CD14-positive monocyte (primary cell): ENCODE data around the gene MRTFB. TPM values are rescaled to one million over a fixed set of nuclear protein-coding genes. Genes with fewer than 3 reads are reported as not detected.

Source experiments
- DNase-seq, 3 donors: peaks; one replicate each; pipeline ENCODE4 v3.0.0-alpha.2; 2011 to 2022
- H2AFZ ChIP-seq: 2 replicates; pipeline ENCODE4 v1.6.0; 2012; ENCODE audit warnings: mild to moderate bottlenecking, low read depth, low read length, inconsistent platforms; ENCODE audit not compliant: insufficient read depth, poor library complexity, severe bottlenecking
- H3K27ac ChIP-seq, 2 donors: 1 replicate in 1 of 2; 2 replicates in 1 of 2; pipeline ENCODE4 v1.5.1; 2012 to 2013; ENCODE audit warnings: low read length in 2 of 2, control low read depth in 1 of 2, inconsistent platforms in 1 of 2, low read depth in 1 of 2, mild to moderate bottlenecking in 1 of 2
- H3K27me3 ChIP-seq, 2 donors: one replicate each; pipeline versions ENCODE4 v1.6.0 to v1.6.1; 2011 to 2013; ENCODE audit warnings: low read length in 2 of 2; ENCODE audit not compliant: control insufficient read depth in 2 of 2, insufficient read depth in 2 of 2
- H3K36me3 ChIP-seq, 2 donors: replicated peaks in 1 of 2; 1 replicate in 1 of 2; 2 replicates in 1 of 2; pipeline versions ENCODE4 v1.5.1 to v1.6.1; 2012 to 2013; ENCODE audit warnings: low read length in 2 of 2, control low read depth in 1 of 2, inconsistent platforms in 1 of 2, mild to moderate bottlenecking in 1 of 2; ENCODE audit not compliant: insufficient read depth in 2 of 2, control insufficient read depth in 1 of 2
- H3K4me1 ChIP-seq, 2 donors: 1 replicate in 1 of 2; 2 replicates in 1 of 2; pipeline versions ENCODE4 v1.5.1 to v1.6.1; 2012 to 2013; ENCODE audit warnings: low read length in 2 of 2, control low read depth in 1 of 2, inconsistent platforms in 1 of 2, mild to moderate bottlenecking in 1 of 2, moderate library complexity in 1 of 2; ENCODE audit not compliant: insufficient read depth in 2 of 2, control insufficient read depth in 1 of 2
- H3K4me2 ChIP-seq: replicated peaks from 2 replicates; pipeline ENCODE3; 2012; ENCODE audit warnings: low read length, moderate library complexity, mild to moderate bottlenecking; ENCODE audit not compliant: poor library complexity, severe bottlenecking; ENCODE audit errors: extremely low read depth
- H3K4me3 ChIP-seq, 3 experiments: fragments of 200-600 bp in 1 of 3; sonication (generic) in 1 of 3; replicated peaks in 1 of 3; 1 replicate in 2 of 3; 2 replicates in 1 of 3; pipeline ENCODE4 v1.5.1; 2011 to 2013; ENCODE audit warnings: low read length in 3 of 3, mild to moderate bottlenecking in 3 of 3, control low read depth in 2 of 3, low read depth in 2 of 3, inconsistent platforms in 1 of 3, moderate library complexity in 1 of 3
- H3K79me2 ChIP-seq: 2 replicates; pipeline ENCODE4 v1.6.0; 2012; ENCODE audit warnings: mild to moderate bottlenecking, control low read depth, inconsistent platforms, low read length, moderate library complexity; ENCODE audit not compliant: insufficient read depth
- H3K9ac ChIP-seq: 2 replicates; pipeline ENCODE4 v1.6.0; 2017; ENCODE audit warnings: low read length, mild to moderate bottlenecking; ENCODE audit not compliant: insufficient read depth, poor library complexity, severe bottlenecking
- H3K9me3 ChIP-seq, 2 donors: replicated peaks in 1 of 2; 1 replicate in 1 of 2; 2 replicates in 1 of 2; pipeline versions ENCODE4 v1.5.1 to v1.6.1; 2012 to 2013; ENCODE audit warnings: low read length in 2 of 2, control low read depth in 1 of 2; ENCODE audit not compliant: control insufficient read depth in 1 of 2, insufficient read depth in 1 of 2
- H4K20me1 ChIP-seq: 2 replicates; pipeline ENCODE4 v1.6.0; 2012; ENCODE audit warnings: mild to moderate bottlenecking, low read length, control low read depth, moderate library complexity; ENCODE audit not compliant: insufficient read depth
- H3K27ac Mint-ChIP-seq, 7 donors: one replicate each; pipeline ENCODE4 v1.8.0; 2020; ENCODE audit warnings: mild to moderate bottlenecking in 7 of 7, mixed read lengths in 7 of 7, moderate library complexity in 6 of 7, inconsistent platforms in 2 of 7
- H3K27me3 Mint-ChIP-seq, 3 donors: one replicate each; pipeline ENCODE4 v1.8.0; 2021 to 2022; ENCODE audit warnings: low read depth in 3 of 3, mild to moderate bottlenecking in 3 of 3, mixed read lengths in 3 of 3, moderate library complexity in 3 of 3, inconsistent platforms in 1 of 3
- H3K36me3 Mint-ChIP-seq, 2 donors: one replicate each; pipeline ENCODE4 v1.8.0; 2020; ENCODE audit warnings: mixed read lengths in 2 of 2, inconsistent platforms in 1 of 2, mild to moderate bottlenecking in 1 of 2
- H3K4me1 Mint-ChIP-seq: one replicate; pipeline ENCODE4 v1.8.0; 2020; ENCODE audit warnings: mild to moderate bottlenecking, mixed read lengths
- H3K4me3 Mint-ChIP-seq, 2 donors: one replicate each; pipeline ENCODE4 v1.8.0; 2020; ENCODE audit warnings: mild to moderate bottlenecking in 2 of 2, mixed read lengths in 2 of 2, moderate library complexity in 1 of 2
- H3K9me3 Mint-ChIP-seq, 7 donors: one replicate each; pipeline ENCODE4 v1.8.0; 2020 to 2022; ENCODE audit warnings: mixed read lengths in 7 of 7, mild to moderate bottlenecking in 6 of 7, moderate library complexity in 6 of 7, inconsistent platforms in 2 of 7
- CTCF ChIP-seq: fragments of 200-600 bp; IDR thresholded peaks from one replicate; pipeline ENCODE4 v1.8.0; 2022; ENCODE audit warnings: antibody characterized with exemption, mild to moderate bottlenecking
- WGBS: methylation state at CpG from one replicate; pipeline ENCODE4 v1.1.5; 2013; ENCODE audit warnings: missing lambda C conversion rate; ENCODE audit not compliant: insufficient coverage; 5-methylcytosine and 5-hydroxymethylcytosine counted together
- intact Hi-C, 2 donors: fragments of 100-400 bp; cut with micrococcal nuclease; formaldehyde crosslinking; loops; one replicate each; pipeline versions ENCODE4 v1.15.0 to v1.15.1; 2023
- polyA plus RNA-seq, 3 donors: library from polyadenylated mRNA; depleted of rRNA in 1 of 3; unstranded in 2 of 3; stranded (reverse) in 1 of 3; fragments of 300-500 nt in 2 of 3; fragments of >200 nt in 1 of 3; fragmentation: Illumina TruSeq in 2 of 3; gene quantifications; 1 replicate in 2 of 3; 2 replicates in 1 of 3; pipeline ENCODE4 v1.2.3, GENCODE V29; 2012 to 2021

Gene MRTFB
- polyA plus RNA-seq, 3 donors: 0.69 to 1.4 (median 0.87) TPM

GRCh38 chr16:14240219-14240843 lies 169.2 kb downstream of the MRTFB start:
- Histone ChIP-seq H3K9ac (no peak overlapping the region), H3K9me3 (no peaks in the 10 kb centered on the region), H4K20me1 (no peaks in the 10 kb centered on the region), H3K79me2 (no peaks in the 10 kb centered on the region), H3K4me1 (no peaks in the 10 kb centered on the region), H3K36me3 (no peaks in the 10 kb centered on the region), H3K4me3 (no peak overlapping the region), H3K27ac (no peak overlapping the region), H3K4me2 (no peak overlapping the region), H3K27me3 (no peaks in the 10 kb centered on the region), H2AFZ (no peak overlapping the region)
- DNase-seq: no peak
- no peaks in the 10 kb centered on the region for H3K27me3 Mint-ChIP-seq
- no peak for TF ChIP-seq CTCF
- no peaks in the 10 kb centered on the region for H3K9me3 Mint-ChIP-seq
- WGBS: 60% methylated on average over 4 of the region's 10 CpGs
- H3K27ac Mint-ChIP-seq: no peak overlapping the region
- H3K4me3 Mint-ChIP-seq: no peak overlapping the region
- intact Hi-C loops: no loop called here
- peaks cover 0 to 7% of the 10 kb centered on the region in 2 donors for H3K36me3 Mint-ChIP-seq
- no peaks in the 10 kb centered on the region for H3K4me1 Mint-ChIP-seq

- WGBS: 92% methylated on average over 4 of the region's 7 CpGs
- H3K4me3 Mint-ChIP-seq: no peak overlapping the region
- H3K9me3 Mint-ChIP-seq: no peaks in the 10 kb centered on the region
- H2AFZ ChIP-seq: no peak overlapping the region
- no peak overlapping the region for H3K27ac ChIP-seq
- no peak overlapping the region for H3K4me2 ChIP-seq
- H3K79me2 ChIP-seq: no peaks in the 10 kb centered on the region
- DNase-seq: no peak
- peaks cover 0 to 8% of the 10 kb centered on the region in 2 donors for H3K36me3 Mint-ChIP-seq
- H3K27me3 ChIP-seq: no peaks in the 10 kb centered on the region
- intact Hi-C loops: no loop called here
- no peaks in the 10 kb centered on the region for H3K4me1 Mint-ChIP-seq
- no peaks in the 10 kb centered on the region for H3K4me1 ChIP-seq
- no peak for TF ChIP-seq CTCF
- no peaks in the 10 kb centered on the region for H3K9me3 ChIP-seq
- no peak overlapping the region for H3K4me3 ChIP-seq
- H3K27ac Mint-ChIP-seq: no peak overlapping the region
- no peaks in the 10 kb centered on the region for H4K20me1 ChIP-seq
- H3K9ac ChIP-seq: no peak overlapping the region
- no peaks in the 10 kb centered on the region for H3K36me3 ChIP-seq
- no peaks in the 10 kb centered on the region for H3K27me3 Mint-ChIP-seq
Measured at GRCh38 chr16:14240964-14241363, 169.8 kb downstream of the MRTFB start.
